ENCODE data around the gene RBM10.

GRCh38 chrX:47210661-47211425 is 65.8 kb downstream of the RBM10 start:
- TF ChIP-seq, protein P1, sequence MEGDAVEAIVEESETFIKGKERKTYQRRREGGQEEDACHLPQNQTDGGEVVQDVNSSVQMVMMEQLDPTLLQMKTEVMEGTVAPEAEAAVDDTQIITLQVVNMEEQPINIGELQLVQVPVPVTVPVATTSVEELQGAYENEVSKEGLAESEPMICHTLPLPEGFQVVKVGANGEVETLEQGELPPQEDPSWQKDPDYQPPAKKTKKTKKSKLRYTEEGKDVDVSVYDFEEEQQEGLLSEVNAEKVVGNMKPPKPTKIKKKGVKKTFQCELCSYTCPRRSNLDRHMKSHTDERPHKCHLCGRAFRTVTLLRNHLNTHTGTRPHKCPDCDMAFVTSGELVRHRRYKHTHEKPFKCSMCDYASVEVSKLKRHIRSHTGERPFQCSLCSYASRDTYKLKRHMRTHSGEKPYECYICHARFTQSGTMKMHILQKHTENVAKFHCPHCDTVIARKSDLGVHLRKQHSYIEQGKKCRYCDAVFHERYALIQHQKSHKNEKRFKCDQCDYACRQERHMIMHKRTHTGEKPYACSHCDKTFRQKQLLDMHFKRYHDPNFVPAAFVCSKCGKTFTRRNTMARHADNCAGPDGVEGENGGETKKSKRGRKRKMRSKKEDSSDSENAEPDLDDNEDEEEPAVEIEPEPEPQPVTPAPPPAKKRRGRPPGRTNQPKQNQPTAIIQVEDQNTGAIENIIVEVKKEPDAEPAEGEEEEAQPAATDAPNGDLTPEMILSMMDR (IDR thresholded peaks at IDR 0.05): no peak
- no peak for TF ChIP-seq EP300 (IDR thresholded peaks at IDR 0.05)
- TF ChIP-seq POLR2A (IDR thresholded peaks at IDR 0.05): no peak

All from gastroesophageal sphincter (tissue), 3 donors.